Ovary (tissue), 9 donors: ENCODE measurements around the gene USP2. TPM values are rescaled to one million over a fixed set of nuclear protein-coding genes. Genes with fewer than 3 reads are reported as not detected.

ENCODE experiments used
- DNase-seq, 5 donors: peaks; one replicate each; pipeline ENCODE4 v3.0.0-alpha.2; 2019 to 2020
- H3K27ac ChIP-seq, 2 donors: fragments of 200-600 bp; one replicate each; pipeline versions ENCODE4 v1.5.1 to v1.8.0; 2019 to 2022
- H3K27me3 ChIP-seq: fragments of 200-600 bp; one replicate; pipeline ENCODE4 v1.8.0; 2022
- H3K36me3 ChIP-seq: fragments of 200-600 bp; sonication (generic); one replicate; pipeline ENCODE4 v1.5.1; 2019
- H3K4me1 ChIP-seq: one replicate; pipeline ENCODE4 v1.8.1; 2013; ENCODE audit warnings: mild to moderate bottlenecking, moderate library complexity; ENCODE audit not compliant: insufficient read depth
- H3K4me3 ChIP-seq: fragments of 200-600 bp; sonication (generic); one replicate; pipeline ENCODE4 v1.5.1; 2017
- H3K9me3 ChIP-seq, 2 donors: fragments of 200-600 bp in 1 of 2; sonication (generic) in 1 of 2; one replicate each; pipeline versions ENCODE4 v1.5.1 to v1.8.1; 2013 to 2019; ENCODE audit warnings: mild to moderate bottlenecking in 1 of 2, moderate library complexity in 1 of 2
- EP300 ChIP-seq: sonication (generic); formaldehyde crosslinking; IDR thresholded peaks from one replicate; pipeline ENCODE4 v1.6.1; 2017; ENCODE audit warnings: antibody characterized with exemption
- POLR2A ChIP-seq: fragments of 450-650 bp; IDR thresholded peaks from one replicate; pipeline ENCODE4 v1.6.1; 2017; ENCODE audit warnings: antibody characterized with exemption, mild to moderate bottlenecking, moderate library complexity
- WGBS, 3 donors: extraction: QIAGEN DNeasy Blood & Tissue Kit in 1 of 3; methylation state at CpG; one replicate each; pipeline versions ENCODE4 v1.1.5 to v1.1.7; 2013 to 2017; 5-methylcytosine and 5-hydroxymethylcytosine counted together
- intact Hi-C, 4 donors: fragments of 100-400 bp; cut with DNase I; formaldehyde crosslinking; loops; one replicate each; pipeline versions ENCODE4 v1.11.0 to v1.15.1; 2022 to 2023
- polyA plus RNA-seq, 2 donors: library from polyadenylated mRNA; stranded (reverse); fragments of 200-250 nt in 1 of 2; fragments of 350-450 nt in 1 of 2; fragmentation: Illumina TruSeq in 1 of 2; extraction: RNeasy Lipid Tissue Mini Kit (QIAGEN cat#74804) in 1 of 2; gene quantifications; one replicate each; pipeline ENCODE4 v1.2.3, GENCODE V29; 2013 to 2014
- total RNA-seq, 7 donors: library from RNA; depleted of rRNA in 2 of 7; stranded (reverse); fragments of >200 nt in 2 of 7; fragmentation: NEBNext Ultra II Directional in 3 of 7; extraction: Animal tissue kit (Norgen Biotek cat#: 25700) in 3 of 7; gene quantifications; one replicate each; pipeline versions ENCODE4 v1.1.0 to v1.2.4, GENCODE V29; 2016 to 2023
- TF ChIP-seq, protein P1 (sequence below), 3 donors: fragments of 450-650 bp in 2 of 3; fragments of 200-600 bp in 1 of 3; IDR thresholded peaks; one replicate each; pipeline versions ENCODE4 v1.5.1 to v1.8.0; 2016 to 2022; ENCODE audit warnings: antibody characterized with exemption in 3 of 3, mild to moderate bottlenecking in 1 of 3
- donor health status: DM: no; HTN: no; CAD: no; lungs with moderate emphysema.
- donor health status: DM: no; HTN: no; CAD: no.
- donor health status: Bipolar disorder and iron deficiency.
- donor health status: DM: yes; HTN: yes; CAD: no.
- donor health status: DM: no; HTN: no; CAD: no.
- donor health status: DM: yes; HTN: yes; CAD: no.

Gene USP2
- total and polyA plus RNA-seq, 9 donors, result 1.0 to 16.9 (median 4.0) TPM

DNA sequence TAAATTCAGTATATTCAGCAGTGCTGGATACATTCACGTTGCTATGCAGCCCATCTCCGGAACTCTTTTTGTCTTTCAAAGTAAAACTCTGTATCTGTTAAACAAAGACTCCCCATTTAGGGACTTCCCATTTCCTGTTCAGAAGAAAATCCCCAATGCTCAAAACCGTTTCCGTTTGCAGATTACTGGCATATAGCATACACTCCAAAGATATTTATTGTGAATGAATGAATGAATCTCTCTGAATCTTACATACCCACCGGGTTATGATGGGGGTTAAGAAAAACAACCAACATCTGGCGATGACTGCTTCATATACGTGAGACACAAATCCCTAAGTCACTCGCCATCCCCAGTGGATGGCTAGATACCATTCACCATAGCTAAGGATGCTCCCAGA lies 39.9 kb upstream of the USP2 start:
- Histone ChIP-seq H3K9me3 (no peaks in the 10 kb centered on the region), H3K27ac (no peak overlapping the region), H3K36me3 (no peaks in the 10 kb centered on the region), H3K4me3 (no peak overlapping the region), H3K27me3 (no peaks in the 10 kb centered on the region), H3K4me1 (peaks cover 5% of the 10 kb centered on the region)
- TF ChIP-seq POLR2A (no peak), EP300 (no peak)
- TF ChIP-seq, protein P1, sequence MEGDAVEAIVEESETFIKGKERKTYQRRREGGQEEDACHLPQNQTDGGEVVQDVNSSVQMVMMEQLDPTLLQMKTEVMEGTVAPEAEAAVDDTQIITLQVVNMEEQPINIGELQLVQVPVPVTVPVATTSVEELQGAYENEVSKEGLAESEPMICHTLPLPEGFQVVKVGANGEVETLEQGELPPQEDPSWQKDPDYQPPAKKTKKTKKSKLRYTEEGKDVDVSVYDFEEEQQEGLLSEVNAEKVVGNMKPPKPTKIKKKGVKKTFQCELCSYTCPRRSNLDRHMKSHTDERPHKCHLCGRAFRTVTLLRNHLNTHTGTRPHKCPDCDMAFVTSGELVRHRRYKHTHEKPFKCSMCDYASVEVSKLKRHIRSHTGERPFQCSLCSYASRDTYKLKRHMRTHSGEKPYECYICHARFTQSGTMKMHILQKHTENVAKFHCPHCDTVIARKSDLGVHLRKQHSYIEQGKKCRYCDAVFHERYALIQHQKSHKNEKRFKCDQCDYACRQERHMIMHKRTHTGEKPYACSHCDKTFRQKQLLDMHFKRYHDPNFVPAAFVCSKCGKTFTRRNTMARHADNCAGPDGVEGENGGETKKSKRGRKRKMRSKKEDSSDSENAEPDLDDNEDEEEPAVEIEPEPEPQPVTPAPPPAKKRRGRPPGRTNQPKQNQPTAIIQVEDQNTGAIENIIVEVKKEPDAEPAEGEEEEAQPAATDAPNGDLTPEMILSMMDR (IDR thresholded peaks at IDR 0.05), result no peak
- intact Hi-C loops, result no loop called here
- WGBS, 3 donors, result 26 to 32% (median 28%) methylated on average over 8 of the region's 8 CpGs
- DNase-seq, result no peak

DNA sequence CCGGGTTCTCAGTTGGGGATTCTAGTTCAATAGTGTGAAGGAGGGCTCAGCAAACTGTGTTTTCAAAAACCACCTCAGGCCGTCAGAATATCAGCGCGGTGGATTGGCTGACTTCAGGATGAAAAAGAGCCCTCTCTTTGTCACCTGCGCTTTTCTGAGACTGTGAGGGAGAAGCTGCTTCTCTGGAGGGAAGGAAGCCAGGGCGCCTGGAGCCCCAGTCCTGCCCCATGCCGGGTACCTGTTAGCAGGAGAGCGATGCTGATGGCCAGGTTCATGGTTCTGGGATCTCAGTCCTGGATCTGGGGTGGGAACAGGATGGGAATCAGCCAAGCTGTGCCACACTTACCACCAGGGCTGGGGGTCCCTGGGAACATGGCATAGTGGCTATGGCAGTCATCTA lies 39.1 kb upstream of the USP2 start:
- no peak for DNase-seq
- intact Hi-C loops, result no loop called here
- H3K9me3 ChIP-seq, result no peaks in the 10 kb centered on the region
- no peak overlapping the region for H3K27ac ChIP-seq
- 76 to 84% (median 82%) methylated on average over 8 of the region's 8 CpGs for WGBS, 3 donors
- no peaks in the 10 kb centered on the region for H3K36me3 ChIP-seq
- no peak overlapping the region for H3K4me3 ChIP-seq
- H3K27me3 ChIP-seq, result no peaks in the 10 kb centered on the region
- TF ChIP-seq POLR2A, result no peak
- TF ChIP-seq, protein P1 (IDR thresholded peaks at IDR 0.05), result no peak
- TF ChIP-seq EP300, result no peak
- peaks cover 5% of the 10 kb centered on the region for H3K4me1 ChIP-seq

DNA sequence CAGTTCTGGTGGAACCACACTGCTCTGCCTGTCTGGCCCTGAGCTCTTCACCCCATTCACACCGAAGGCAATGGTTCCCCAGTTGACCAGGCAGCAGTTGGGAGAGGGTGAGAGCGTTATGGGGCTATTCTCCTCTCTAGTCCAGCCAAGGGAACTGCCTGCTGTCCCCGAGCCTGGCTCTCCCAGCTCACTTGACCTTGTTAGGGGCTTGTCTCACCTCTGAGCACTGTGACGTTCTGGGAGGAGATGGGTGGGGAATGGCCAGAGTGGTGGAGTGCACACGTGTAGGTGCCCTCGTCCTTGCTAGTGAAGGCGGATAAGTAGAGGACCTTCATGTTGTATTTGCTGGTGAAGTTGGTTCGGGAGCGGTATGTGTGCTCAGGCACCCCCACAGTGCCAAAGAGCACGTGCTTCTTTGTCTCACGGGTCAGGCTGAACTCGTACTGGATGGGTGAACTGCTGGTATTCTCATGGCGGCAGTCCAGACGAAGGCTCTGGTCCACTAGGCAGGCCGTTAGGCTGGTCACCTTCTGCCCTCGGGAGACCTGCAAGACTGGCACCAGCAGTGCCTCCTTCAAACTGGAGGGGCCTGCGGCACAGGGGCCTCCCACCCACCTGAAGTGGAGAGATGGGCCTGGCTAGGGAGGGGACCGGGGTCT lies 38.5 kb upstream of the USP2 start:
- H3K4me3 ChIP-seq, result no peak overlapping the region
- intact Hi-C loops, result no loop called here
- WGBS, 3 donors, result 82 to 88% (median 82%) methylated on average over 15 to 18 of the region's 18 CpGs
- H3K9me3 ChIP-seq, result no peaks in the 10 kb centered on the region
- peaks cover 5% of the 10 kb centered on the region for H3K4me1 ChIP-seq
- H3K27me3 ChIP-seq, result no peaks in the 10 kb centered on the region
- no peak overlapping the region for H3K27ac ChIP-seq
- TF ChIP-seq, protein P1 (IDR thresholded peaks at IDR 0.05), result no peak
- TF ChIP-seq EP300 (no peak), POLR2A (no peak)
- no peak for DNase-seq
- no peaks in the 10 kb centered on the region for H3K36me3 ChIP-seq

DNA sequence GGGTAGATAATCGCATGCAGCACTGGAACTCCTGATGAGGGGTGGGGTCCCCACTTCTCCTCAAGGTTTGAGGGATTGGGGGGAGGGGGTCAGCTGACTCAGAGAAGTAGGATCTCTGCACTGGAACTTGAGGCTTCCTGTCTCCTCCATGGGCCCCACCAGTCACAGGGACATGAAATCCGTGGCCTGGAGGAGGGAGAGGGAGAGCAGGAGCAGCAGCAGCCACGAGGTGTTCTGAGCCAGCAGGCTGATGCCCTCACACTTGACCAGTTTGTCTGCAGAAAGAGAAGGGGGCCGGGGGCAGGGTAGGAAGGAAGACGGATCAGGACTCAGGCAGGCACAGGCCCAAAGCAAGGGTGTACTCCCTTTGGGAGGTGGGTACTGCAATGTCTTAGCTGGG lies 37.8 kb upstream of the USP2 start:
- WGBS, 3 donors, result 80 to 88% (median 85%) methylated on average over 5 of the region's 5 CpGs
- Histone ChIP-seq H3K4me3 (no peak overlapping the region), H3K4me1 (peaks cover 5% of the 10 kb centered on the region), H3K27me3 (no peaks in the 10 kb centered on the region), H3K9me3 (no peaks in the 10 kb centered on the region), H3K36me3 (no peaks in the 10 kb centered on the region), H3K27ac (no peak overlapping the region)
- no peak for DNase-seq
- intact Hi-C loops, result no loop called here
- TF ChIP-seq, protein P1 (IDR thresholded peaks at IDR 0.05), result no peak
- TF ChIP-seq EP300 (no peak), POLR2A (no peak)
